ENCODE data around the gene RTN3.
"Not testable (repeated sequence)": the region's sequence is repeated elsewhere in the genome, so short reads cannot be mapped to it uniquely, and the experiment has no call there.

Gene RTN3

GRCh38 chr11:63683133-63683991 lies 2.1 kb downstream of the RTN3 start:
- DNase-seq (ENCODE audit: low read depth): no peak

- DNase-seq (ENCODE audit: low read depth): not testable (repeated sequence)
These were observed 3.9 kb downstream of the RTN3 start for GRCh38 chr11:63685158-63685721.

GRCh38 chr11:63686926-63687325 lies 5.6 kb downstream of the RTN3 start:
- no peak for DNase-seq (ENCODE audit: low read depth)

- no peak for DNase-seq (ENCODE audit: low read depth)
These were observed 6.5 kb downstream of the RTN3 start for GRCh38 chr11:63687845-63688244.

- no peak for DNase-seq (ENCODE audit: low read depth)
These were observed 13.3 kb downstream of the RTN3 start for GRCh38 chr11:63694596-63694995.

- no peak for DNase-seq (ENCODE audit: low read depth)
These were observed 17.9 kb downstream of the RTN3 start for GRCh38 chr11:63698976-63699733.

- no peak for DNase-seq (ENCODE audit: low read depth)
These were observed 18.6 kb downstream of the RTN3 start for GRCh38 chr11:63699896-63700295.

GRCh38 chr11:63705526-63705925 lies 24.2 kb downstream of the RTN3 start:
- no peak for DNase-seq (ENCODE audit: low read depth)

GRCh38 chr11:63708764-63709163 lies 27.5 kb downstream of the RTN3 start:
- no peak for DNase-seq (ENCODE audit: low read depth)

- no peak for DNase-seq (ENCODE audit: low read depth)
These were observed 28.1 kb downstream of the RTN3 start for GRCh38 chr11:63709336-63709884.

GRCh38 chr11:63710476-63711217 lies 29.3 kb downstream of the RTN3 start:
- DNase-seq (ENCODE audit: low read depth): peak; percentile 34

GRCh38 chr11:63711838-63712237 lies 30.5 kb downstream of the RTN3 start:
- no peak for DNase-seq (ENCODE audit: low read depth)

- DNase-seq (ENCODE audit: low read depth): no peak
These were observed 32.5 kb downstream of the RTN3 start for GRCh38 chr11:63713766-63714165.

- DNase-seq (ENCODE audit: low read depth): no peak
These were observed 34.7 kb downstream of the RTN3 start for GRCh38 chr11:63716046-63716445.

GRCh38 chr11:63719001-63719400 lies 37.7 kb downstream of the RTN3 start:
- no peak for DNase-seq (ENCODE audit: low read depth)

GRCh38 chr11:63719987-63720386 lies 38.7 kb downstream of the RTN3 start:
- DNase-seq (ENCODE audit: low read depth): no peak

GRCh38 chr11:63720611-63721010 lies 39.3 kb downstream of the RTN3 start:
- DNase-seq (ENCODE audit: low read depth): no peak

- DNase-seq (ENCODE audit: low read depth): no peak
These were observed 48.0 kb downstream of the RTN3 start for GRCh38 chr11:63729326-63729725.

GRCh38 chr11:63736864-63737263 lies 55.6 kb downstream of the RTN3 start:
- no peak for DNase-seq (ENCODE audit: low read depth)

GRCh38 chr11:63737718-63738117 lies 56.4 kb downstream of the RTN3 start:
- no peak for DNase-seq (ENCODE audit: low read depth)

GRCh38 chr11:63738720-63739360 lies 57.5 kb downstream of the RTN3 start:
- peak; percentile 62 for DNase-seq (ENCODE audit: low read depth)

Measured in HS-27A (cell line).